PC-3 (cell line): Measurements from ENCODE around the gene MPPED2.

Experiments used
- EZH2 ChIP-seq: fragments of 300-600 bp; sonication (generic); IDR thresholded peaks from one replicate; pipeline ENCODE4 v1.6.1; 2017; ENCODE audit warnings: antibody characterized with exemption, mild to moderate bottlenecking, low read length; ENCODE audit not compliant: unreplicated experiment
- EZH2phosphoT487 ChIP-seq: fragments of 300-600 bp; sonication (generic); IDR thresholded peaks from 2 replicates; pipeline ENCODE4 v1.6.1; 2018; ENCODE audit warnings: mild to moderate bottlenecking, antibody characterized with exemption, low read length, borderline replicate concordance
- TF ChIP-seq, protein P1 (sequence below): fragments of 300-600 bp; sonication (generic); conservative IDR thresholded peaks from 2 replicates; pipeline ENCODE4 v1.5.1; 2017; ENCODE audit warnings: antibody characterized with exemption, low read depth, mild to moderate bottlenecking, low read length

DNA sequence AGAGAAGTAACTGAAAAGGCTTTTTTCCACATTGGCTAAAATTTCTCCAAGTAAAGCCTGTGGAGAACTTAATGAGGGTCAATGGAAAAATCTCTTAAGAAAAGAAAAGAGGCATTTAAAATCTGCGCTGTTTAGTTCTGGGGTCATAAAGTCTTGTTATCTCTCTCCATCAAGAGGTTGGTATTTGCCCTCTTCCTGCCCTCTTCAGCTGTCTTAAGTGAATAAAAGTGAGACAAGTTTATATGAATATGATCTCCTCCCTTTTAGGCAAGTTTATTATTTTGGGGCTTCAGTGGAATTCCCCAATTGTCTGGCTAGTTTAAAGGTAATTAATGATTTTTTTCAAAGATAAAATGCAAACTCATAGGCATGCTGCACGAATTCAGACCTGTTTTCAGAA, 173.6 kb downstream of the MPPED2 start:
- TF ChIP-seq, protein P1, sequence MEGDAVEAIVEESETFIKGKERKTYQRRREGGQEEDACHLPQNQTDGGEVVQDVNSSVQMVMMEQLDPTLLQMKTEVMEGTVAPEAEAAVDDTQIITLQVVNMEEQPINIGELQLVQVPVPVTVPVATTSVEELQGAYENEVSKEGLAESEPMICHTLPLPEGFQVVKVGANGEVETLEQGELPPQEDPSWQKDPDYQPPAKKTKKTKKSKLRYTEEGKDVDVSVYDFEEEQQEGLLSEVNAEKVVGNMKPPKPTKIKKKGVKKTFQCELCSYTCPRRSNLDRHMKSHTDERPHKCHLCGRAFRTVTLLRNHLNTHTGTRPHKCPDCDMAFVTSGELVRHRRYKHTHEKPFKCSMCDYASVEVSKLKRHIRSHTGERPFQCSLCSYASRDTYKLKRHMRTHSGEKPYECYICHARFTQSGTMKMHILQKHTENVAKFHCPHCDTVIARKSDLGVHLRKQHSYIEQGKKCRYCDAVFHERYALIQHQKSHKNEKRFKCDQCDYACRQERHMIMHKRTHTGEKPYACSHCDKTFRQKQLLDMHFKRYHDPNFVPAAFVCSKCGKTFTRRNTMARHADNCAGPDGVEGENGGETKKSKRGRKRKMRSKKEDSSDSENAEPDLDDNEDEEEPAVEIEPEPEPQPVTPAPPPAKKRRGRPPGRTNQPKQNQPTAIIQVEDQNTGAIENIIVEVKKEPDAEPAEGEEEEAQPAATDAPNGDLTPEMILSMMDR: no peak
- TF ChIP-seq EZH2phosphoT487: no peak
- no peak for TF ChIP-seq EZH2
